Liver (tissue), 9 donors: ENCODE data around the gene SETD7. TPM values are rescaled to one million over a fixed set of nuclear protein-coding genes. Genes with fewer than 3 reads are reported as not detected.

ENCODE experiments used
- DNase-seq: peaks from one replicate; pipeline ENCODE4 v3.0.0-alpha.2; 2017; ENCODE audit warnings: low spot score
- H3K27ac ChIP-seq, 2 donors: one replicate each; pipeline ENCODE4 v1.7.0; 2013; ENCODE audit warnings: inconsistent platforms in 2 of 2, low read length in 2 of 2, control low read depth in 1 of 2, low read depth in 1 of 2, mild to moderate bottlenecking in 1 of 2
- H3K27me3 ChIP-seq, 4 donors: one replicate each; pipeline versions ENCODE4 v1.6.1 to v1.7.0; 2013; ENCODE audit warnings: low read length in 3 of 4, inconsistent platforms in 1 of 4, mild to moderate bottlenecking in 1 of 4, moderate library complexity in 1 of 4; ENCODE audit not compliant: control insufficient read depth in 4 of 4, insufficient read depth in 4 of 4
- H3K36me3 ChIP-seq, 4 donors: one replicate each; pipeline versions ENCODE4 v1.6.1 to v1.7.0; 2013; ENCODE audit warnings: low read length in 3 of 4, mild to moderate bottlenecking in 3 of 4, low read depth in 1 of 4, moderate library complexity in 1 of 4; ENCODE audit not compliant: control insufficient read depth in 4 of 4, insufficient read depth in 3 of 4
- H3K4me1 ChIP-seq, 4 donors: one replicate each; pipeline versions ENCODE4 v1.6.1 to v1.7.0; 2013; ENCODE audit warnings: low read length in 3 of 4, mild to moderate bottlenecking in 3 of 4, moderate library complexity in 1 of 4; ENCODE audit not compliant: control insufficient read depth in 4 of 4, insufficient read depth in 4 of 4
- H3K4me3 ChIP-seq, 3 donors: one replicate each; pipeline versions ENCODE4 v1.6.1 to v1.7.0; 2013; ENCODE audit warnings: low read length in 3 of 3, control low read depth in 1 of 3, low read depth in 1 of 3, mild to moderate bottlenecking in 1 of 3
- H3K9ac ChIP-seq, 2 donors: one replicate each; pipeline ENCODE4 v1.7.0; 2013; ENCODE audit warnings: low read length in 2 of 2, mild to moderate bottlenecking in 2 of 2, moderate library complexity in 2 of 2, control low read depth in 1 of 2, low read depth in 1 of 2
- H3K9me3 ChIP-seq, 4 donors: one replicate each; pipeline versions ENCODE4 v1.6.1 to v1.7.0; 2013; ENCODE audit warnings: low read length in 3 of 4; ENCODE audit not compliant: control insufficient read depth in 4 of 4
- CTCF ChIP-seq: fragments of 150-350 bp; IDR thresholded peaks from 2 replicates; pipeline ENCODE4 v1.5.1; 2017; ENCODE audit warnings: improper control_type of control experiment, low read depth, low read length; ENCODE audit not compliant: missing input control
- EGR1 ChIP-seq, 2 donors: IDR thresholded peaks; 2 replicates each; pipeline ENCODE4 v1.6.1; 2016 to 2018; ENCODE audit warnings: antibody characterized with exemption in 2 of 2, low read depth in 2 of 2
- GABPA ChIP-seq, 2 donors: IDR thresholded peaks in 1 of 2; conservative IDR thresholded peaks in 1 of 2; 2 replicates each; pipeline ENCODE4 v1.6.1; 2016; ENCODE audit warnings: antibody characterized with exemption in 2 of 2, mild to moderate bottlenecking in 1 of 2, moderate library complexity in 1 of 2
- HNF4A ChIP-seq, 2 donors: conservative IDR thresholded peaks; 2 replicates each; pipeline ENCODE4 v1.6.1; 2016; ENCODE audit warnings: antibody characterized with exemption in 2 of 2, mild to moderate bottlenecking in 2 of 2
- NR2F2 ChIP-seq: IDR thresholded peaks from 2 replicates; pipeline ENCODE4 v1.6.1; 2016; ENCODE audit warnings: antibody characterized with exemption
- RAD21 ChIP-seq, 2 donors: IDR thresholded peaks; 2 replicates each; pipeline ENCODE4 v1.6.1; 2016; ENCODE audit warnings: antibody characterized with exemption in 2 of 2, mild to moderate bottlenecking in 2 of 2
- RXRA ChIP-seq, 2 donors: IDR thresholded peaks; 2 replicates each; pipeline ENCODE4 v1.6.1; 2017 to 2018; ENCODE audit warnings: antibody characterized with exemption in 2 of 2, mild to moderate bottlenecking in 1 of 2
- TAF1 ChIP-seq: conservative IDR thresholded peaks from 2 replicates; pipeline ENCODE4 v1.6.1; 2016; ENCODE audit warnings: antibody characterized with exemption, mild to moderate bottlenecking
- ZBTB33 ChIP-seq: IDR thresholded peaks from 2 replicates; pipeline ENCODE4 v1.6.1; 2016; ENCODE audit warnings: antibody characterized with exemption
- WGBS: extraction: QIAGEN DNeasy Blood & Tissue Kit; methylation state at CpG from one replicate; pipeline ENCODE4 v1.1.7; 2013; 5-methylcytosine and 5-hydroxymethylcytosine counted together
- polyA plus RNA-seq, 2 donors: library from polyadenylated mRNA; stranded (reverse) in 1 of 2; unstranded in 1 of 2; fragments of 200-250 nt in 1 of 2; fragments of >200 nt in 1 of 2; fragmentation: Nextera tagmentation in 1 of 2; extraction: Ambion mirVana in 1 of 2; gene quantifications; one replicate each; pipeline versions ENCODE4 v1.2.1 to v1.2.3, GENCODE V29; 2013 to 2015
- total RNA-seq, 2 donors: library from RNA; depleted of rRNA; stranded (reverse); fragments of >200 nt; gene quantifications; one replicate each; pipeline ENCODE4 v1.2.3, GENCODE V29; 2014
- TF ChIP-seq, protein P1 (sequence below): IDR thresholded peaks from 2 replicates; pipeline ENCODE4 v1.6.1; 2016; ENCODE audit warnings: antibody characterized with exemption
- donor health status: healthy.
- donor health status: healthy.
- donor health status: healthy.
- donor health status: healthy.
- donor health status: healthy.

Gene SETD7
- total and polyA plus RNA-seq, 4 donors = 12.9 to 81.7 (median 18.0) TPM

- no peak for TF ChIP-seq HNF4A (conservative IDR thresholded peaks at IDR 0.05)
- no peak for TF ChIP-seq CTCF
- TF ChIP-seq EGR1 (IDR thresholded peaks at IDR 0.05; ENCODE audit: low read depth in 2 of 2) = no peak
- no peak for TF ChIP-seq RAD21 (IDR thresholded peaks at IDR 0.05)
- TF ChIP-seq TAF1 = no peak
- TF ChIP-seq ZBTB33 = no peak
- TF ChIP-seq, protein P1, sequence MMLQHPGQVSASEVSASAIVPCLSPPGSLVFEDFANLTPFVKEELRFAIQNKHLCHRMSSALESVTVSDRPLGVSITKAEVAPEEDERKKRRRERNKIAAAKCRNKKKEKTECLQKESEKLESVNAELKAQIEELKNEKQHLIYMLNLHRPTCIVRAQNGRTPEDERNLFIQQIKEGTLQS = no peak
- no peak for TF ChIP-seq NR2F2
- no peak for TF ChIP-seq RXRA (IDR thresholded peaks at IDR 0.05)
- TF ChIP-seq GABPA (IDR thresholded peaks at IDR 0.05 in 1 of 2, conservative IDR thresholded peaks at IDR 0.05 in 1 of 2) = no peak
- Histone ChIP-seq H3K36me3 (no peaks in the 10 kb centered on the region), H3K4me3 (no peak overlapping the region), H3K4me1 (peaks cover 0 to 5% (median 0%) of the 10 kb centered on the region in 4 donors), H3K9me3 (no peaks in the 10 kb centered on the region), H3K27ac (no peak overlapping the region), H3K9ac (no peak overlapping the region), H3K27me3 (no peaks in the 10 kb centered on the region)
- no peak for DNase-seq
- WGBS = 79% methylated on average over 3 of the region's 3 CpGs
Measured at GRCh38 chr4:139605516-139605915, 49.5 kb upstream of the SETD7 start.

GRCh38 chr4:139603576-139604410 is 47.8 kb upstream of the SETD7 start:
- Histone ChIP-seq H3K4me3 (no peak overlapping the region), H3K36me3 (no peaks in the 10 kb centered on the region), H3K27me3 (no peaks in the 10 kb centered on the region), H3K4me1 (peaks cover 0 to 3% (median 0%) of the 10 kb centered on the region in 4 donors), H3K27ac (no peak overlapping the region), H3K9ac (no peak overlapping the region), H3K9me3 (no peaks in the 10 kb centered on the region)
- 49% methylated on average over 3 of the region's 3 CpGs for WGBS
- peak; percentile 34 for TF ChIP-seq NR2F2
- peak; percentile 91 to 92 for TF ChIP-seq RAD21 (IDR thresholded peaks at IDR 0.05)
- TF ChIP-seq GABPA (IDR thresholded peaks at IDR 0.05 in 1 of 2, conservative IDR thresholded peaks at IDR 0.05 in 1 of 2) = no peak
- TF ChIP-seq RXRA (IDR thresholded peaks at IDR 0.05) = peak; percentile 10 to 28
- peak; percentile 64 for TF ChIP-seq CTCF
- peak in 1 of 2 donors; percentile 15 for TF ChIP-seq HNF4A (conservative IDR thresholded peaks at IDR 0.05)
- peak; percentile 46 for DNase-seq
